Ovary (tissue), 3 donors: Measurements from ENCODE around the gene VGLL4.
"Not testable (repeated sequence)": the region's sequence is repeated elsewhere in the genome, so short reads cannot be mapped to it uniquely, and the experiment has no call there.

Experiments used
- CTCF ChIP-seq, 3 donors: fragments of 450-650 bp in 2 of 3; fragments of 200-600 bp in 1 of 3; IDR thresholded peaks; one replicate each; pipeline versions ENCODE4 v1.5.1 to v1.8.0; 2016 to 2022; ENCODE audit warnings: antibody characterized with exemption in 3 of 3, mild to moderate bottlenecking in 1 of 3
- EP300 ChIP-seq: sonication (generic); formaldehyde crosslinking; IDR thresholded peaks from one replicate; pipeline ENCODE4 v1.6.1; 2017; ENCODE audit warnings: antibody characterized with exemption
- POLR2A ChIP-seq: fragments of 450-650 bp; IDR thresholded peaks from one replicate; pipeline ENCODE4 v1.6.1; 2017; ENCODE audit warnings: antibody characterized with exemption, mild to moderate bottlenecking, moderate library complexity
- donor health status: DM: no; HTN: no; CAD: no.

GRCh38 chr3:11572660-11573059 lies 71.1 kb downstream of the VGLL4 start:
- TF ChIP-seq POLR2A; EP300; CTCF (IDR thresholded peaks at IDR 0.05): not testable (repeated sequence)
